MCF 10A (cell line): Measurements from ENCODE around the gene UFL1. TPM values are rescaled to one million over a fixed set of nuclear protein-coding genes. Genes with fewer than 3 reads are reported as not detected.

Source experiments
- BruUV-seq: library from RNA; stranded (reverse); fragments of 400-500 nt; replicated peaks from 2 replicates; lab custom pipeline; 2021; lab: Mats Ljungman, UMichigan
- CTCF ChIA-PET: fragments of 300-600 bp; sonication (Branson Sonifier 250); formaldehyde crosslinking; extraction: SDS; loops from one replicate; lab custom pipeline; 2021; ENCODE audit warnings: antibody characterized with exemption, inconsistent platforms; lab: Yijun Ruan, JAX
- POLR2A ChIA-PET: fragments of 300-600, 350-650 bp; sonication (Branson Sonifier 250); formaldehyde crosslinking; extraction: SDS; loops from one replicate; lab custom pipeline; 2020; ENCODE audit warnings: antibody characterized with exemption, inconsistent platforms; lab: Yijun Ruan, JAX
- DNase-seq: peaks from one replicate; pipeline ENCODE4 v3.0.0-alpha.2; 2018; ENCODE audit not compliant: unreplicated experiment
- H3K27ac Mint-ChIP-seq: one replicate; pipeline ENCODE4 v1.8.0; 2022; ENCODE audit warnings: mild to moderate bottlenecking, low read depth, mixed read lengths; ENCODE audit not compliant: unreplicated experiment
- H3K27me3 Mint-ChIP-seq: one replicate; pipeline ENCODE4 v1.8.0; 2022; ENCODE audit warnings: mixed read lengths; ENCODE audit not compliant: insufficient read depth, unreplicated experiment
- H3K36me3 Mint-ChIP-seq: one replicate; pipeline ENCODE4 v1.8.0; 2022; ENCODE audit warnings: mild to moderate bottlenecking, moderate library complexity, mixed read lengths; ENCODE audit not compliant: insufficient read depth, unreplicated experiment
- H3K4me1 Mint-ChIP-seq: one replicate; pipeline ENCODE4 v1.8.0; 2022; ENCODE audit warnings: mixed read lengths; ENCODE audit not compliant: insufficient read depth, unreplicated experiment
- H3K4me3 Mint-ChIP-seq: one replicate; pipeline ENCODE4 v1.8.0; 2022; ENCODE audit warnings: mild to moderate bottlenecking, moderate library complexity, mixed read lengths; ENCODE audit not compliant: unreplicated experiment
- H3K9me3 Mint-ChIP-seq: one replicate; pipeline ENCODE4 v1.8.0; 2022; ENCODE audit warnings: mixed read lengths; ENCODE audit not compliant: unreplicated experiment
- intact Hi-C: fragments of 100-400 bp; cut with micrococcal nuclease; formaldehyde crosslinking; loops from 2 replicates; pipeline ENCODE4 v1.14.1; 2022
- total RNA-seq: library from RNA; stranded (reverse); gene quantifications from 2 replicates; pipeline ENCODE4 v1.2.3, GENCODE V29; 2022
- TF ChIP-seq, protein P1 (sequence below): fragments of 200-600 bp; IDR thresholded peaks from one replicate; pipeline ENCODE4 v1.8.0; 2022; ENCODE audit warnings: antibody characterized with exemption, mild to moderate bottlenecking; ENCODE audit not compliant: unreplicated experiment

UFL1 gene
- total RNA-seq, 1 experiment from 2014 or later, result 41.6 TPM

DNA sequence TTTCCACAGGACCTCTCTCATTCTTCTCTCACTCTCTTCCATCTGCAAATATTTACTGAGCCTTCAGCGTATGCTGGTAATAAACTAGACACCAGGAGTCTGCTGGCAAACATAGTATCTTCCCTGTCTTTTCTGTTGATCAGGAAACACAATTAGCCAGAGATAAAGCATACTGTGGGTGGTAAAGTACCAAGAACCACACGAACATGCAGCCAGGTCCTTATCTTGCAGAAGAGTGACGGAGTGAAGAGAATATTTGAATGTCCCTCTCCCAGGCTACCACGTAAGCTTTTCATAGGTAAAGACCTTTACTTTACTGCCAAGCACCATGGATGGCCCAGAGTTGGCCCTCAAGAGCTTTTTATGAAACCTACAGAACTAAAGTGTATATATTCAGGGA, 54.6 kb downstream of the UFL1 start:
- H3K36me3 Mint-ChIP-seq, result no peaks in the 10 kb centered on the region
- BruUV-seq, result no TSS peak

DNA sequence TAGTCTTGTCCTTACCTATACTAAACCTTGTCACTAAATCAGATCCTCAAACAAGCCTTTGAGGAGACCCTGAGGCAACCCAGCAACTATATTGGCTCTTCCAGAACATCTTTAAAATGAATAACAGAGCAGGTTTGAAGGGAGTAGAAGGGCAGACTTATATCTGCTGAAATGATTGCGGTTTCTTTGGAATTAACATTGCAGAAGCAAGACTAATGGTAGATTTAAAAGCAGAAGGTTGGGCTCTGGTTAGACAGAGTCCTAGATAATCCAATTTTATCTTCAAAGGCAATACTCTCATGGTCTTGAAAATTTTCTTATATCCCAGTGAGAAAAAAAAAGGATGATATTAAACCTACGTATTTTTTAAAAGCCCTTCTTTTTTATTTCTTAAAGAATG, 60.4 kb downstream of the UFL1 start:
- POLR2A ChIA-PET, result no interaction called here
- TF ChIP-seq, protein P1, sequence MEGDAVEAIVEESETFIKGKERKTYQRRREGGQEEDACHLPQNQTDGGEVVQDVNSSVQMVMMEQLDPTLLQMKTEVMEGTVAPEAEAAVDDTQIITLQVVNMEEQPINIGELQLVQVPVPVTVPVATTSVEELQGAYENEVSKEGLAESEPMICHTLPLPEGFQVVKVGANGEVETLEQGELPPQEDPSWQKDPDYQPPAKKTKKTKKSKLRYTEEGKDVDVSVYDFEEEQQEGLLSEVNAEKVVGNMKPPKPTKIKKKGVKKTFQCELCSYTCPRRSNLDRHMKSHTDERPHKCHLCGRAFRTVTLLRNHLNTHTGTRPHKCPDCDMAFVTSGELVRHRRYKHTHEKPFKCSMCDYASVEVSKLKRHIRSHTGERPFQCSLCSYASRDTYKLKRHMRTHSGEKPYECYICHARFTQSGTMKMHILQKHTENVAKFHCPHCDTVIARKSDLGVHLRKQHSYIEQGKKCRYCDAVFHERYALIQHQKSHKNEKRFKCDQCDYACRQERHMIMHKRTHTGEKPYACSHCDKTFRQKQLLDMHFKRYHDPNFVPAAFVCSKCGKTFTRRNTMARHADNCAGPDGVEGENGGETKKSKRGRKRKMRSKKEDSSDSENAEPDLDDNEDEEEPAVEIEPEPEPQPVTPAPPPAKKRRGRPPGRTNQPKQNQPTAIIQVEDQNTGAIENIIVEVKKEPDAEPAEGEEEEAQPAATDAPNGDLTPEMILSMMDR, result no peak
- Mint-ChIP-seq H3K4me3 (no peak overlapping the region), H3K27me3 (peaks cover 58% of the 10 kb centered on the region), H3K4me1 (no peaks in the 10 kb centered on the region), H3K36me3 (no peaks in the 10 kb centered on the region), H3K27ac (no peak overlapping the region), H3K9me3 (no peaks in the 10 kb centered on the region)
- BruUV-seq, result no TSS peak
- CTCF ChIA-PET, result interaction anchor here (0.6 kb wide), 1 partner anchor 16 kb away, joined by 5 read pairs; no protein-coding TSS in a partner anchor
- intact Hi-C loops, result no loop called here
- DNase-seq, result no peak

More for the DNA sequence above, 54.6 kb downstream of the UFL1 start:
- H3K4me1 Mint-ChIP-seq, result no peaks in the 10 kb centered on the region
- H3K9me3 Mint-ChIP-seq, result no peaks in the 10 kb centered on the region
- POLR2A ChIA-PET, result interaction anchor here (0.6 kb wide), 1 partner anchor 1971 kb away, joined by 3 read pairs; no protein-coding TSS in a partner anchor
- intact Hi-C loops, result no loop called here
- TF ChIP-seq, protein P1, result no peak
- CTCF ChIA-PET, result interaction anchor here (0.6 kb wide), 1 partner anchor 51 kb away, joined by 4 read pairs; no protein-coding TSS in a partner anchor
- no peak overlapping the region for H3K4me3 Mint-ChIP-seq
- no peak for DNase-seq
- peaks cover 41% of the 10 kb centered on the region for H3K27me3 Mint-ChIP-seq
- no peak overlapping the region for H3K27ac Mint-ChIP-seq

DNA sequence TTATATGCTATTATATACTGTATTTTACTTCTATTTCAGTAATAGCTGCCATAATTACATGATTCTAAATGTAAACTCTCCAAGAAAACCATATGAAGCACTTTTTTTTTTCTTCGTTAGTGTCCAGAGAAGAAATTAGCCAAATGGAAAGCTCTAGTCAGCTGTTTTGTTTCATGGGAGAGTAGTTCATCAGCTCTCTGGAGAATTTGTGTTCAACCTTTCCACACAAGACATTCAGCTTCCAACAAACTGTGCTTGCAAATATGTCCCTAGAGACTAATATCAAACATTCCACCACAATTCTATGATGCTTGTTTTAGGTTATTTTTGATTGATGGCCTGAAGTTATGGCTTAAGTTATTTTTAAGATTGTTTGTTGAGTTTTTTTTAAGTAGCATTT, 60.8 kb downstream of the UFL1 start:
- Mint-ChIP-seq H3K4me3 (no peak overlapping the region), H3K4me1 (no peaks in the 10 kb centered on the region), H3K9me3 (no peaks in the 10 kb centered on the region), H3K27me3 (peaks cover 58% of the 10 kb centered on the region), H3K27ac (no peak overlapping the region), H3K36me3 (no peaks in the 10 kb centered on the region)
- CTCF ChIA-PET, result no interaction called here
- intact Hi-C loops, result no loop called here
- TF ChIP-seq, protein P1, result no peak
- POLR2A ChIA-PET, result no interaction called here
- no peak for DNase-seq
- no TSS peak for BruUV-seq

DNA sequence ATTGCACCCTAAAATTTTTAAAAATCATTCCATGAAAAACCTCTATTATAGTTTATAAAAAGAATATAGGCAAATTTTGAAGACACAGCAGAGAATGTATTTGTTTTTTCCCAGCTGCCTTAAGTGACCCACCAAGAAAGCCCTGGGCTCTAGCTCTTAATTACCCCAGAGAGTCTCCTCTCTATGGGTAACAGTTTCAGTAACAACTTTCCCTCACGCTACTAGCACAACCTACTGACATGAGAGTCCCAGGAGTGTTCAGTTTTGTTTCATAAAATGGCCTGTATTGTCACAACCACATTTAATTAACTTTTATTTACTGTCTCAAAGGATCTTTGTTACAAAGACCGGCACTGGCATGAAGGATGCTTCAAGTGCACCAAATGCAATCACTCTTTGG, 82.8 kb downstream of the UFL1 start:
- DNase-seq, result no peak
- no TSS peak for BruUV-seq
- Mint-ChIP-seq H3K27ac (no peak overlapping the region), H3K27me3 (peaks cover 57% of the 10 kb centered on the region), H3K9me3 (no peaks in the 10 kb centered on the region), H3K4me1 (no peaks in the 10 kb centered on the region), H3K36me3 (no peaks in the 10 kb centered on the region), H3K4me3 (no peak overlapping the region)
- POLR2A ChIA-PET, result no interaction called here
- TF ChIP-seq, protein P1, result no peak
- intact Hi-C loops, result no loop called here
- CTCF ChIA-PET, result no interaction called here

Other genes with a start within 250 kb of the UFL1 start
- gene FHL5, start 41.3 kb downstream of the UFL1 start, total RNA-seq, result not detected in 2 replicates